Effector memory CD8-positive, alpha-beta T cell (primary cell): ENCODE results near the gene LPAR2.

ENCODE experiments used
- ATAC-seq: fragments of 150-1000 bp; cut with Tn5 transposase; replicated peaks from 2 replicates; pipeline ENCODE4 v1.10.0; 2021; ENCODE audit warnings: mild to moderate bottlenecking, moderate library complexity
- DNase-seq, 3 experiments: peaks; one replicate each; pipeline ENCODE4 v3.0.0; 2021
- H3K27ac Mint-ChIP-seq, 2 donors: one replicate each; pipeline ENCODE4 v1.8.0; 2022; ENCODE audit warnings: mild to moderate bottlenecking in 2 of 2, mixed read lengths in 2 of 2, moderate library complexity in 2 of 2
- H3K27me3 Mint-ChIP-seq, 2 donors: one replicate each; pipeline ENCODE4 v1.8.0; 2022; ENCODE audit warnings: mixed read lengths in 2 of 2
- H3K36me3 Mint-ChIP-seq: one replicate; pipeline ENCODE4 v1.8.0; 2022; ENCODE audit warnings: mild to moderate bottlenecking, moderate library complexity, mixed read lengths; ENCODE audit not compliant: insufficient read depth
- H3K4me1 Mint-ChIP-seq, 2 donors: one replicate each; pipeline ENCODE4 v1.8.0; 2022; ENCODE audit warnings: low read depth in 2 of 2, mixed read lengths in 2 of 2
- H3K4me3 Mint-ChIP-seq, 2 donors: one replicate each; pipeline ENCODE4 v1.8.0; 2022; ENCODE audit warnings: mild to moderate bottlenecking in 2 of 2, mixed read lengths in 2 of 2, moderate library complexity in 2 of 2
- H3K9me3 Mint-ChIP-seq, 2 donors: one replicate each; pipeline ENCODE4 v1.8.0; 2022; ENCODE audit warnings: mixed read lengths in 2 of 2

The LPAR2 gene

DNA sequence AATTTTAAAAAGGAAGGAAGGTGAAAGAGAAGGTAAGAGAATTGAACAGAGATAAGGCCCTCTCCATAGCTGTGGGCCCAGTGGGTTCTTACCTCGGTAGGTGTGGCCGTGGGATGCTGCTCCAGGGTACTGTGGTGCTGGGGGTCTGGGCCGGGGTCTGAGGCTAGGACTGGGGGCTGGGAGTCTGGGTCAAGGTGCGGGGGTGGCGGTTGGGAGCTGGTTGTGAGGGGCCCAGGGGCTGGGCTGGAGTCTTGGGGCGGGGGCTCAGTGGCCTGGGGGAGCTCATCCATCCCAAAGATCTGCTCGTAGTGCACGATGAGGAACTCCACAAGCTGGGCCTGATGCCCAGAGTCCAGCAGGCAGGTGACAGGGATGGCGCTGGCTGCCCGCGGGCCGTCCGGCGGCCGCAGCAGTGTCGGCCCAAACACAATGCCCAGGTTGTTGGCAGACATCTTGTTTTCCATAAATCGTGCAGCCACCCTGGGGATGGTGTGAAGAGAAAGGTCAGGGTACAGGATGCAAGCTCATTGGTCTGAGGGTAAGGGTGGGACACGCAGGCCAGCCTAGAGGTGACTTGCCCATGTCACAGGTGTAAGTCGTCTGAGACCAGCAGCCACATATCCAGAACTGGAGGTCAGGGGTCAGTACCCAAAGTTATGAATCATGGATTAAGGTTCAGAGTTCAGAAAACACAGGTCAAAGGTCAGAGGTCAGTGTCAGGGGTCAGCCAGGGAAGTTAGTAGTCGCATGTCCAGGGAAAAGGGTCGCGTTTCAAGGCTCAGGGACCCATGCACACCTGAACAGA is 5.9 kb upstream of the LPAR2 start:
- Mint-ChIP-seq H3K36me3 (peaks cover 81% of the 10 kb centered on the region), H3K27ac (peak overlapping the region; percentile 12 to 66), H3K4me1 (peaks cover 15 to 20% of the 10 kb centered on the region in 2 donors), H3K4me3 (no peak overlapping the region), H3K27me3 (no peaks in the 10 kb centered on the region), H3K9me3 (no peaks in the 10 kb centered on the region)
- ATAC-seq = no peak
- DNase-seq = no peak

DNA sequence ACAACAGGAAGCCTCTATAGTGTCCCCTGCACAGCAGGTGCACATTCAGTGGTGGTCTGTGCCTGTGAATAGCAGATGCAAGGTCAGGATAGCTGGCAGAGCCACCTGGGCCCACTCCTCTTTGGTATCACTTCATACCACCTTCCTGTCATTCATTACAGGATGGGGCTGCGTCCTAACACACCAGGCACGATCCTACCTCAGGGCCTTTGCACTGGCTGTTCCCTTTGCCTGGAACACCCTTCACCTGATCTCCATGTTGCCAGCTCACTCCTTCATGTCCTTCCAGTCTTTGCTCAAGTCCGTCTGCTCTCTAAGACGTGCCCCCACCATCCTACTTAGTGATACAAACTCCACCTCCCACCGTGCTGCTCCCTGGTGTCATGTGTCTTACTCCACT is 4.6 kb upstream of the LPAR2 start:
- no peaks in the 10 kb centered on the region for H3K9me3 Mint-ChIP-seq
- no peak overlapping the region for H3K4me3 Mint-ChIP-seq
- no peak for ATAC-seq
- peaks cover 11 to 23% of the 10 kb centered on the region in 2 donors for H3K4me1 Mint-ChIP-seq
- peaks cover 78% of the 10 kb centered on the region for H3K36me3 Mint-ChIP-seq
- H3K27me3 Mint-ChIP-seq = no peaks in the 10 kb centered on the region
- no peak for DNase-seq
- peak overlapping the region; percentile 39 to 41 for H3K27ac Mint-ChIP-seq

DNA sequence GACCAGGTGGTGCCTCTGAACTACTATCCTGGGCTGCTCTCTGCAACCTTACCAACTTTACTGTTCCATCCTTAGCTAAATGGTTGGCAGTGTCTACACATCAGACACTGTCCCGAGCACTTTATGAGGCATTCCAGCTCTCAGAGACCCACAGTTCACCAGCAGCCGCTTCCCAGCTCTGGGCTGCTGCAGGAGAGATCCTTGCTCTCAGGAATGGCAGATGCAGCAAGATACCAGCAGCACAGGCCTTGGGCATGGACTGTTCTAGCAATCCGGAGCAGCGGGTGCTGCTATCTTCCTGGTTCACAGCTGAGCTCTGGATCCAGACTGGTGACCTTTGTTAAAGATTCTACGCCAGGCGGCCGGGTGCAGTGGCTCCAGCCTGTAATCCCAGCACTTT is 3.3 kb upstream of the LPAR2 start:
- Mint-ChIP-seq H3K27me3 (no peaks in the 10 kb centered on the region), H3K36me3 (peaks cover 78% of the 10 kb centered on the region), H3K4me3 (no peak overlapping the region), H3K27ac (peak overlapping the region in 1 of 2 donors; percentile 59), H3K4me1 (peaks cover 24 to 36% of the 10 kb centered on the region in 2 donors), H3K9me3 (no peaks in the 10 kb centered on the region)
- ATAC-seq (no peak), DNase-seq (no peak)

DNA sequence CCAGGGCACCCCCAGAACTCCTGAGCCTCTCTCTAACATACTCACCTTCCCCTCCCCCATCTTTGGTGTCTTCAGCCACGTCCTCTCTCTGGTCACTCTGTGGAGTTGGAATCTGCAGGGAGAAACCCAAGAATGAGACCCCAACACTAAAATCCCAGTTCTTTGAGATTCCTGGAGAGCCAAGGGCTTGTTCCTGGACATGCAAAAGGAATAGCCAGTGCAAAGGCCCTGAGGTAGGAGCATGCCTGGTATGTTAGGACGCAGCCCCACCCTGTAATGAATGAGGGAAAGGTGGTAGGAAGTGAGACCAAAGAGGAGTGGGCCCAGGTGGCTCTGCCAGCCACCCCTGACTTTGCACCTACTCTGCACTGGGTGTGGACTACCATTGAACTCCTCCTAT is 2.4 kb upstream of the LPAR2 start:
- H3K36me3 Mint-ChIP-seq = peaks cover 71% of the 10 kb centered on the region

DNA sequence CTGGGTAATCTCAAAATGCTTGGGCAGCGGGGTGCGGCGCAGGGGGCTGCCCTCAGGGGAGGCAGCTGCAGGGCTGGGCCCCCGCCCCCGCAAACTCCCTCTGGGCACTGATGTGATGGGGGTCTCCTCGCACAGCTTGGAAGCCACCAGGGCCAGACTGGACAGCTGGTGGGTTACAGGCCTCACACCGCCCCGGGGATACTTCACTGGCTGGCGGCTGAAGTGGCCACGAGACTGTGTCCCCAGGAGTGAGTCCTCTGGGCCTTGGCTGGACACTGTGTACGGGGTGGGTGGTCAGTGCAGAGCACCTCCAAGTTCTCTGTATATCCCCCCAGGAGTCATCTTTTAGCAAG is 2.0 kb upstream of the LPAR2 start:
- peaks cover 29 to 35% of the 10 kb centered on the region in 2 donors for H3K4me1 Mint-ChIP-seq
- H3K4me3 Mint-ChIP-seq = no peak overlapping the region
- DNase-seq (no peak), ATAC-seq (no peak)
- H3K27me3 Mint-ChIP-seq = no peaks in the 10 kb centered on the region
- no peaks in the 10 kb centered on the region for H3K9me3 Mint-ChIP-seq
- peak overlapping the region in 1 of 2 donors; percentile 98 for H3K27ac Mint-ChIP-seq
- peaks cover 67% of the 10 kb centered on the region for H3K36me3 Mint-ChIP-seq

More for the DNA sequence above, 2.4 kb upstream of the LPAR2 start:
- Mint-ChIP-seq H3K4me1 (peaks cover 29 to 35% of the 10 kb centered on the region in 2 donors), H3K27me3 (no peaks in the 10 kb centered on the region), H3K9me3 (no peaks in the 10 kb centered on the region), H3K4me3 (no peak overlapping the region), H3K27ac (no peak overlapping the region)
- ATAC-seq (no peak), DNase-seq (no peak)

DNA sequence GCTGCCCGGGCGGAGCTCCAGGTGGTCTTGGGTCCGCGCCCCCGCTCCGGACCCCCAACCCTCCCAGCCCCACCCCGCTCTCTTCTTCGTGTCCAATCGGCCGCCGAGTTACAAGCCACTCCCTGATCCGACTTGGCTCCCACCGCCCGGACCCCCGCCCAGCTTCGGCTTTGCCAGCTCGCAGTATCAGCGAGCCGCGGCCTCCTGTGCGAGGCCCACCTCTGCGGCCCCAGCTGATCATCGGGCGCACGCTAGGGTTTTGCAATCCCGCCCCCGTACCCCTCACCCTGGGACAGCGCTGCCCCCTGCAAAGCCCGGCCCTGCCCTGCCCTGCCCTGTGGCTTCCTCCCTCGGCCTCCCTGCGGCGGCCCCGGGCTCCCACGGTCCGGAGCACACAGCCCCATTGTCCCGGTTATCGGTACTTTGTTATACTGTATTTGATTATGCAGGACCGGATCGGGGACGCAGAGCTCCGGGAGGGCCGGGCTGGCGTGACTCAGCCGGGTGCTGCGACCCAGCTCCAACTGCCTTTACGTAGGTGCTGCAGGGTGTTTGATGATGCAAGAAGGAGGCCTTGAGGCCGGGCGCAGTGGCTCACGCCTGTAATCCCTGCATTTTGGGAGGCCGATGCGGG is 598 bp upstream of the LPAR2 start:
- H3K27me3 Mint-ChIP-seq = no peaks in the 10 kb centered on the region
- H3K4me3 Mint-ChIP-seq = peak overlapping the region; percentile 85 to 90
- peaks cover 57% of the 10 kb centered on the region for H3K36me3 Mint-ChIP-seq
- DNase-seq (peak; percentile 36 to 63 (median 63)), ATAC-seq (peak; percentile 64)
- peak overlapping the region; percentile 89 to 98 for H3K27ac Mint-ChIP-seq
- H3K9me3 Mint-ChIP-seq = no peaks in the 10 kb centered on the region
- H3K4me1 Mint-ChIP-seq = peaks cover 26 to 29% of the 10 kb centered on the region in 2 donors

DNA sequence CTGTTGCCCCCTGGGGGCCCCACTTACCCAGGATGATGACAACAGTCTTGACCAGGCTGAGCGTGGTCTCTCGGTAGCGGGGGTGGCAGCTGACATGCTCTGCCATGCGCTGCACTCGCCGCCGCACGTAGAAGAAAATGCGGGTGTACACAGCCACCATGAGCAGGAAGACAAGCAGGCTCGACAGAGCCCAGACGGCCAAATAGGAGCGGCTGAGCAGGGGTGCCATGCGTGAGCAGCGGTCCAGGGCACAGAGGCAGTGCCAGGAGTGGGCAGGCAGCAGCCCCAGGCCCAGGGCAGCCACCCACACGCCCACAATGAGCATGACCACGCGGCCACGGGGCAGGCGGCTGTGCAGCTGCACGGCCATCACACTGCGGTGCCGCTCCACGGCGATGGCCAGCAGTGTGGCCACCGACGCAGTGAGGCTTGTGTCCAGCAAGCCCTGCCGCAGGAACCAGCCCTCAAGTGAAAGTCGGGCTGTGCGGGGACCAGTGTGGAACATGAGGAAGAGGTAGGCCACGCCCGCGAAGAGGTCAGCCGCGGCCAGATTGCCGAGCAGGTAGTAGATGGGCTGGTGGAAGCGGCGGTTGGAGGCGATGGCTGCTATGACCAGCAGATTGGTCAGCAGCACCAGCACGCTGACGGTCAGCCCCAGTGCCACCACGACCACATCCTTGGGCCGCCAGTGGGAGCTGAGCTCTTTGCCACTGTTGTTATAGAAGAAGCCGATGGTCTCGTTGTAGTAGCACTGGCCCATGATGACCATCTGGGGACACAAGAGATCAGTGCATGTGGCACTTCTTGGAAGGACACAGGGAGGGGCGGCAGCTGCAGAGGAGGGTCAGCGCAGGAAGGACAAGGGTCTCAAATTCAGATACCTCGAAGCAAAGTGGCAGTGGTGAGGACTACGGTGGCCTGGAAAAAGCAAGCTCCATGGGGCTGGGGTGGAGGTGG is 1.2 kb downstream of the LPAR2 start:
- H3K4me1 Mint-ChIP-seq = peaks cover 19 to 23% of the 10 kb centered on the region in 2 donors
- DNase-seq (no peak), ATAC-seq (no peak)
- H3K9me3 Mint-ChIP-seq = no peaks in the 10 kb centered on the region
- peak overlapping the region; percentile 89 to 91 for H3K27ac Mint-ChIP-seq
- peaks cover 46% of the 10 kb centered on the region for H3K36me3 Mint-ChIP-seq
- no peaks in the 10 kb centered on the region for H3K27me3 Mint-ChIP-seq
- peak overlapping the region; percentile 86 to 90 for H3K4me3 Mint-ChIP-seq

DNA sequence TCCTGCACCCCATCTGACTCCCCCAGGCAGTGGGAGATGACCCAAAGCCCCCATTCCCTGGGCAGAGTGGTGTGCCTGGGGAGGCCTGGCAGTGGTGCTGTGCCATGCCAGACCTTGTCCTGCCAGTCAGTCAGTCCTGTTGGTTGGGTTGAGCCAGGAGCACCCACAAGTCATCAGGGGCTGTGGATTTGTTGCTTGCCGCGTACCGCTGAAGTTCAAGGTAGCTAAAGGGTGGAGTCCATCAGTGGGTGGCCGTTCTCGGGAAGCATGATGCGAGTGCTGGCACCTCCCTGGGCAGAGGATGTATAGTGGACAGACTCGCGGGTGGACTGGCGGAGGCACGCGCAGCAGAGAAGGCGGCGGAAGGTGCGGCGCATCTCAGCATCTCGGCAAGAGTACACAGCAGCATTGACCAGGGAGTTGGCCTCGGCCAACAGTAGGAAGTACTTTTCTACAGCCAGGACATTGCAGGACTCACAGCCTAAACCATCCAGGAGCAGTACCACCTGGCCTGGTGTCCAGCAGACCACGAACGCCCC is 3.9 kb downstream of the LPAR2 start:
- ATAC-seq = no peak
- no peak for DNase-seq
- Mint-ChIP-seq H3K27me3 (no peaks in the 10 kb centered on the region), H3K4me3 (no peak overlapping the region), H3K9me3 (no peaks in the 10 kb centered on the region), H3K36me3 (peaks cover 42% of the 10 kb centered on the region), H3K27ac (no peak overlapping the region), H3K4me1 (peaks cover 21 to 26% of the 10 kb centered on the region in 2 donors)

DNA sequence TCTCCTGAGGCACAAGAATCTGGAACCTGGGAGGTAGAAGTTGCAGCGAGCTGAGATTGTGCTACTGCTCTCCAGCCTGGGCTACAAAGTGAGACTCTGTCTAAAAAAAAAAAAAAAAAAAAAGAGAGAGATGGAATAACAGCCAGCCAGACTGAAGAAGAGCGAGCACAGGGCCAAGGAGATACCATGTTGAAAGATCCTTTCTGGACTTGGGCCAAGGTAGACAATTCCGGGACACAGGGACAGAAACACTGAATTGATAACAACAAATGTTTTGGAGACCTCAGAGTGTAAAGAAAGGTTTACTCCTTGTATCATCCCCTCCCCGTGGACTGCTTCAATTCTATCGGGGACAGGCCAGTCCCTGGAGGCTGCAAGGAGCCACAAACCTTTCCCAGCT is 4.6 kb downstream of the LPAR2 start:
- no peak overlapping the region for H3K27ac Mint-ChIP-seq
- DNase-seq (no peak), ATAC-seq (no peak)
- peaks cover 28% of the 10 kb centered on the region in 2 donors for H3K4me1 Mint-ChIP-seq
- no peaks in the 10 kb centered on the region for H3K27me3 Mint-ChIP-seq
- no peaks in the 10 kb centered on the region for H3K9me3 Mint-ChIP-seq
- no peak overlapping the region for H3K4me3 Mint-ChIP-seq
- H3K36me3 Mint-ChIP-seq = peaks cover 38% of the 10 kb centered on the region

DNA sequence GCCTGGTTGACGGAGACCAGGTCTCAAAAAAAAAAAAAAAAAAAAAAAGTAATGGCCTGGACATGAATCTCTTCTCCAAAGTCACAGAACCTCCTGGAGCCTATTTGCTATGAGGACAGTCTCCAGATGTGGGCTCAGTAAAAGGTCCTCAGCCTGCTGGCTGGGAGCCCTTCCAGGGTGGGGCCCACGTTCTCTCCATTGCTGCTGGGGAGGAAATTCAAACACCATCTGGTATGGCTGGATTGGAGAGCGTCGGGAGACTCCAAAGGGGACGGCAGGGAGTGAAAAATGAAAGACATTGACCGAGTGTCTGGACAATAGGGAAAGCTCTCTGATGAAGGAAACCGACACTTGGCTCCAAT is 8.2 kb downstream of the LPAR2 start:
- no peak for DNase-seq
- no peak for ATAC-seq
- Mint-ChIP-seq H3K27ac (peak overlapping the region; percentile 95), H3K27me3 (no peaks in the 10 kb centered on the region), H3K9me3 (no peaks in the 10 kb centered on the region), H3K36me3 (peaks cover 49% of the 10 kb centered on the region), H3K4me3 (no peak overlapping the region), H3K4me1 (peaks cover 31 to 35% of the 10 kb centered on the region in 2 donors)

DNA sequence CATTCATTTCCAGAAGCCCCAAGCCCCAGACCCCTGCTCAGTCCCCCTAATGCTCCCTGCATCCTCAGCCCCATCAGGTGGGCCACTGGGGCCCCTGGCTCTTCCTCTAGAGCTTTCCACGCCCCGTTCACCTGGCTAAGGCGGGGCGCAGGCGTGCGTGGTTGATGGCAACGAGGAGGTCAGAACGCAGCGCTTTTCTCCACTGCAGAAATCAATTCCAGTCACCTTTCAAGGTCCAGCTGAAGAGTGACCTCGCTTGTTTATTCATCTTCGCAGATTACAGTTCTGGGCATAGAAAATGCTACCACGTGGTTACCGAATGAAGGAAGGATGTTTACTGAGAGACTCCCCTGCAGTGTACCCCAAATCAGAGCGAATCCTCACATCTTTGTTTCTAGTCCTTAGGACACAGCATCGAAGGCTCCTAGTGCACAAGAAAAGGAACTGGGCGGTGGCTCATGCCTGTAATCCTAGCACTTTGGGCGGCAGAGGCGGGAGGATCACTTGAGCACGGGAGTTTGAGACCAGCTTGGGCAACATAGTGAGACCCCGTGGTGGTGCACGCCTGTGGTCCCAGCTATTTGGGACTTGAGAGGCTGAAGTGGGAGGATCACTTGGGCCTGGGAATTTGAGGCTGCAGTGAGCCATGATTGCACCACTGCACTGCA is 8.7 kb downstream of the LPAR2 start:
- Mint-ChIP-seq H3K27me3 (no peaks in the 10 kb centered on the region), H3K4me3 (peak overlapping the region; percentile 72 to 91), H3K36me3 (peaks cover 54% of the 10 kb centered on the region), H3K4me1 (peaks cover 35 to 40% of the 10 kb centered on the region in 2 donors), H3K9me3 (no peaks in the 10 kb centered on the region), H3K27ac (peak overlapping the region; percentile 95)
- no peak for ATAC-seq
- DNase-seq = no peak

DNA sequence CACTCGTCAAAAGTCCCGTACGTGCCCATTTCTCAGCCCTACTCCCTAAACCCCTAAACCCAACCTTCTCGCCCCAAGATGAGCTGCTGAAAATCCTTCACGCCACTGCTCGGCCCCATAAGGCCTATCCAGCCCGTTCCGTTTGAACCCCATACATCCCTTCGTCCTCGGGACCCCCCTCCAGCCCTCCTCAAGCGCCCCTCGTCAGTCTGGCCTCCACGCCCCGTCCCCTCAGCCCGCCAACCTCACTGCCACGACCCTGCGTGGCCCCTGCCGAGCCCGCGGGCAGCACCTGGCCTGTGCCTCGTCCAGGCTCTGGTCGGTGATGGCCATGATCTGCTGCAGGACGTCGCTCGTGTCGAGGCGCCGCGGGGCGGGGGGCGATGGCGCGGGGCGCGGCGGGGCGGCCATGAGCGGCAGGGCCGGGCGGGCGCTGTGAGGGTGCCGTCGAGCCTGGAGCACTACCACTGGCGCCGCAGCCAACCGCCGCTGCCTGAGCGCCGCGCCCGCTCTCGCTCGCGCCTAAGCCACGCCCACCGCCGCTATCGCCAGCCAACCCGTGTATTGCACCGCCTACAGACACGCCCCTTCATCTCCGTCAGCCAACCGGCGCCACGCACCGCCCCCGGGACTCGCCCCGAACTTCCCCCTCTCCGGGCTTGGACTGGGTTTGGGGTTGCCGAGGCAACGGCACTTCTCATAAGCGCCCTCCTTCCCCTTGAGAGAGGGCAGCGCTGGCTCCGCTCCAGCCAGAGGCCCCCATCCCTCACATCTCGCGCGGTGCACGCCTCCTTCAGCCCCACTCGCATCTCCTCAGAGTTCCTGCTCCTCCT is 9.6 kb downstream of the LPAR2 start, which contains the start of gene PBX4:
Gene PBX4, minus strand, starts transcription at position 469 of the 833 bp plus-strand sequence. Its CDS starts 58 bp downstream, at position 411.
- Mint-ChIP-seq H3K36me3 (peaks cover 55% of the 10 kb centered on the region), H3K4me1 (peaks cover 36 to 44% of the 10 kb centered on the region in 2 donors)
- peak; percentile 90 for ATAC-seq

More for the DNA sequence above, 9.6 kb downstream of the LPAR2 start, which contains the start of gene PBX4:
- peak; percentile 99 for DNase-seq
- Mint-ChIP-seq H3K9me3 (no peaks in the 10 kb centered on the region), H3K27ac (peak within 1 kb of the TSS; percentile 95), H3K4me3 (peak within 1 kb of the TSS; percentile 72 to 91), H3K27me3 (no peaks in the 10 kb centered on the region)
